Naive thymus-derived CD4-positive, alpha-beta T cell (primary cell): ENCODE data around the gene MAP4K1. TPM values are rescaled to one million over a fixed set of nuclear protein-coding genes. Genes with fewer than 3 reads are reported as not detected.
"Not testable (repeated sequence)": the region's sequence is repeated elsewhere in the genome, so short reads cannot be mapped to it uniquely, and the experiment has no call there.

Experiments
- ATAC-seq: fragments of 150-1000 bp; cut with Tn5 transposase; 2 replicates; pipeline ENCODE4 v1.10.0; 2021; ENCODE audit warnings: mild to moderate bottlenecking, moderate library complexity
- CTCF ChIA-PET: fragments of 350-600 bp; sonication (Branson Sonifier 250); formaldehyde crosslinking; loops from one replicate; lab custom pipeline; 2021; ENCODE audit warnings: antibody characterized with exemption; lab: Charles Lee
- POLR2A ChIA-PET: fragments of 350-600 bp; sonication (Branson Sonifier 250); formaldehyde crosslinking; loops from one replicate; lab custom pipeline; 2021; ENCODE audit warnings: antibody characterized with exemption, inconsistent platforms; lab: Charles Lee
- DNase-seq, 9 donors: peaks; one replicate each; pipeline versions ENCODE4 v3.0.0 to v3.0.0-alpha.2; 2020 to 2022; ENCODE audit warnings: mixed read lengths in 1 of 9
- H3K27ac ChIP-seq: one replicate; pipeline ENCODE4 v1.7.0; 2013; ENCODE audit warnings: mild to moderate bottlenecking, low read depth, low read length, moderate library complexity
- H3K27me3 ChIP-seq, 2 donors: one replicate each; pipeline ENCODE4 v1.7.0; 2013; ENCODE audit warnings: low read length in 2 of 2, mild to moderate bottlenecking in 2 of 2, moderate library complexity in 2 of 2; ENCODE audit not compliant: control insufficient read depth in 2 of 2, insufficient read depth in 2 of 2
- H3K36me3 ChIP-seq, 3 experiments: 1 replicate in 2 of 3; 2 replicates in 1 of 3; pipeline ENCODE4 v1.7.0; 2013; ENCODE audit warnings: low read length in 3 of 3, mild to moderate bottlenecking in 3 of 3, moderate library complexity in 1 of 3; ENCODE audit not compliant: insufficient read depth in 3 of 3, control insufficient read depth in 2 of 3
- H3K4me1 ChIP-seq, 2 donors: one replicate each; pipeline ENCODE4 v1.7.0; 2013; ENCODE audit warnings: low read length in 2 of 2, mild to moderate bottlenecking in 2 of 2, moderate library complexity in 1 of 2; ENCODE audit not compliant: control insufficient read depth in 2 of 2, insufficient read depth in 2 of 2
- H3K4me3 ChIP-seq: 2 replicates; pipeline ENCODE4 v1.7.0; 2013; ENCODE audit warnings: mild to moderate bottlenecking, low read length
- H3K9me3 ChIP-seq, 3 experiments: 1 replicate in 2 of 3; 2 replicates in 1 of 3; pipeline ENCODE4 v1.7.0; 2013; ENCODE audit warnings: low read length in 3 of 3; ENCODE audit not compliant: control insufficient read depth in 2 of 3
- H3K27ac Mint-ChIP-seq, 9 donors: one replicate each; pipeline ENCODE4 v1.8.0; 2020 to 2022; ENCODE audit warnings: mixed read lengths in 9 of 9, mild to moderate bottlenecking in 8 of 9, moderate library complexity in 5 of 9, inconsistent platforms in 2 of 9
- H3K27me3 Mint-ChIP-seq, 5 donors: one replicate each; pipeline ENCODE4 v1.8.0; 2021 to 2022; ENCODE audit warnings: mixed read lengths in 5 of 5, mild to moderate bottlenecking in 1 of 5
- H3K36me3 Mint-ChIP-seq, 5 donors: one replicate each; pipeline ENCODE4 v1.8.0; 2020 to 2022; ENCODE audit warnings: mixed read lengths in 5 of 5, mild to moderate bottlenecking in 3 of 5, inconsistent platforms in 1 of 5
- H3K4me1 Mint-ChIP-seq, 7 donors: one replicate each; pipeline ENCODE4 v1.8.0; 2020 to 2022; ENCODE audit warnings: mixed read lengths in 7 of 7, mild to moderate bottlenecking in 3 of 7, inconsistent platforms in 1 of 7
- H3K4me3 Mint-ChIP-seq, 10 donors: one replicate each; pipeline ENCODE4 v1.8.0; 2020 to 2022; ENCODE audit warnings: mild to moderate bottlenecking in 10 of 10, mixed read lengths in 10 of 10, moderate library complexity in 6 of 10, inconsistent platforms in 2 of 10
- H3K9me3 Mint-ChIP-seq, 11 donors: one replicate each; pipeline ENCODE4 v1.8.0; 2020 to 2022; ENCODE audit warnings: mixed read lengths in 11 of 11, mild to moderate bottlenecking in 4 of 11, inconsistent platforms in 1 of 11, moderate library complexity in 1 of 11
- intact Hi-C, 2 donors: fragments of 100-400 bp; cut with micrococcal nuclease; formaldehyde crosslinking; loops; one replicate each; pipeline ENCODE4 v1.15.1; 2023
- polyA plus RNA-seq, 2 donors: library from polyadenylated mRNA; unstranded; fragments of 300-500 nt; fragmentation: Illumina TruSeq; gene quantifications; one replicate each; pipeline ENCODE4 v1.2.3, GENCODE V29; 2021
- total RNA-seq, 6 experiments: library from RNA in 5 of 6; stranded (reverse) in 5 of 6; gene quantifications; 1 replicate in 5 of 6; 2 replicates in 1 of 6; pipeline ENCODE4 v1.2.3 and lab custom pipeline; 2021 to 2026

MAP4K1 gene
- total and polyA plus RNA-seq, 7 experiments from 2014 or later = 79.0 to 287 (median 221) TPM

- POLR2A ChIA-PET = interaction anchor here (0.7 kb wide), 1 partner anchor 71 kb away, joined by 5 read pairs; no protein-coding TSS in a partner anchor
- Histone ChIP-seq H3K27me3 (no peaks in the 10 kb centered on the region), H3K27ac (no peak overlapping the region), H3K36me3 (peaks cover 0 to 24% (median 5%) of the 10 kb centered on the region in 3 experiments), H3K9me3 (no peaks in the 10 kb centered on the region), H3K4me3 (no peak overlapping the region), H3K4me1 (no peaks in the 10 kb centered on the region)
- intact Hi-C loops = no loop called here
- H3K36me3 Mint-ChIP-seq = peaks cover 6 to 18% (median 9%) of the 10 kb centered on the region in 5 donors
- H3K27ac Mint-ChIP-seq = peak overlapping the region in 3 of 9 donors; percentile 9 to 64 (median 59)
- CTCF ChIA-PET = no interaction called here
- no peak overlapping the region for H3K4me3 Mint-ChIP-seq
- DNase-seq = no peak
- H3K27me3 Mint-ChIP-seq = no peaks in the 10 kb centered on the region
- no peak for ATAC-seq
- peaks cover 0 to 9% (median 4%) of the 10 kb centered on the region in 7 donors for H3K4me1 Mint-ChIP-seq
- H3K9me3 Mint-ChIP-seq = no peaks in the 10 kb centered on the region
Observed at GRCh38 chr19:38588041-38588440, 29.7 kb downstream of the MAP4K1 start.

GRCh38 chr19:38587562-38587961 lies 30.2 kb downstream of the MAP4K1 start:
- intact Hi-C loops = no loop called here
- no peak for DNase-seq
- no peak for ATAC-seq
- no peaks in the 10 kb centered on the region for H3K27me3 Mint-ChIP-seq
- H3K4me1 Mint-ChIP-seq = peaks cover 0 to 9% (median 4%) of the 10 kb centered on the region in 7 donors
- H3K9me3 Mint-ChIP-seq = no peaks in the 10 kb centered on the region
- Histone ChIP-seq H3K4me1 (no peaks in the 10 kb centered on the region), H3K9me3 (no peaks in the 10 kb centered on the region), H3K27me3 (no peaks in the 10 kb centered on the region), H3K4me3 (no peak overlapping the region), H3K27ac (no peak overlapping the region), H3K36me3 (peaks cover 0 to 21% (median 5%) of the 10 kb centered on the region in 3 experiments)
- peaks cover 6 to 18% (median 9%) of the 10 kb centered on the region in 5 donors for H3K36me3 Mint-ChIP-seq
- POLR2A ChIA-PET = interaction anchor here (0.9 kb wide), 1 partner anchor 31 kb away, joined by 3 read pairs; the partner anchor contains the start of gene EIF3K
- H3K27ac Mint-ChIP-seq = peak overlapping the region in 2 of 9 donors; percentile 59 to 64
- no peak overlapping the region for H3K4me3 Mint-ChIP-seq
- CTCF ChIA-PET = no interaction called here

GRCh38 chr19:38583985-38584305 lies 33.8 kb downstream of the MAP4K1 start:
- Histone ChIP-seq H3K4me3 (no peak overlapping the region), H3K27me3 (no peaks in the 10 kb centered on the region), H3K36me3 (peaks cover 0 to 14% (median 5%) of the 10 kb centered on the region in 3 experiments), H3K4me1 (peaks cover 0 to 7% of the 10 kb centered on the region in 2 donors), H3K27ac (no peak overlapping the region), H3K9me3 (no peaks in the 10 kb centered on the region)
- Mint-ChIP-seq H3K27me3 (no peaks in the 10 kb centered on the region), H3K4me1 (peaks cover 0 to 15% (median 4%) of the 10 kb centered on the region in 7 donors), H3K27ac (peak overlapping the region in 2 of 9 donors; percentile 46 to 61), H3K36me3 (peaks cover 6 to 13% (median 9%) of the 10 kb centered on the region in 5 donors), H3K4me3 (peak overlapping the region in 1 of 10 donors; percentile 11), H3K9me3 (no peaks in the 10 kb centered on the region)
- CTCF ChIA-PET = no interaction called here
- POLR2A ChIA-PET = no interaction called here
- intact Hi-C loops = no loop called here
- DNase-seq = no peak
- ATAC-seq = no peak

GRCh38 chr19:38583219-38583984 lies 34.4 kb downstream of the MAP4K1 start:
- Histone ChIP-seq H3K9me3 (no peaks in the 10 kb centered on the region), H3K27ac (no peak overlapping the region), H3K4me3 (no peak overlapping the region), H3K27me3 (no peaks in the 10 kb centered on the region), H3K4me1 (peaks cover 0 to 7% of the 10 kb centered on the region in 2 donors), H3K36me3 (peaks cover 0 to 13% (median 5%) of the 10 kb centered on the region in 3 experiments)
- ATAC-seq (peak; percentile 51), DNase-seq (no peak)
- CTCF ChIA-PET = no interaction called here
- H3K4me3 Mint-ChIP-seq = peak overlapping the region in 1 of 10 donors; percentile 11
- no peaks in the 10 kb centered on the region for H3K27me3 Mint-ChIP-seq
- H3K4me1 Mint-ChIP-seq = peaks cover 0 to 19% (median 4%) of the 10 kb centered on the region in 7 donors
- H3K9me3 Mint-ChIP-seq = no peaks in the 10 kb centered on the region
- intact Hi-C loops = no loop called here
- H3K27ac Mint-ChIP-seq = peak overlapping the region in 2 of 9 donors; percentile 46 to 61
- POLR2A ChIA-PET = no interaction called here
- peaks cover 6 to 13% (median 9%) of the 10 kb centered on the region in 5 donors for H3K36me3 Mint-ChIP-seq

GRCh38 chr19:38580080-38580479 lies 37.7 kb downstream of the MAP4K1 start:
- no peaks in the 10 kb centered on the region for H3K36me3 Mint-ChIP-seq
- no peak overlapping the region for H3K4me3 ChIP-seq
- ATAC-seq (no peak), DNase-seq (no peak)
- POLR2A ChIA-PET = no interaction called here
- H3K4me1 ChIP-seq = peaks cover 0 to 7% of the 10 kb centered on the region in 2 donors
- no peaks in the 10 kb centered on the region for H3K27me3 Mint-ChIP-seq
- no peak overlapping the region for H3K27ac Mint-ChIP-seq
- CTCF ChIA-PET = interaction anchor here (0.6 kb wide), 1 partner anchor 31 kb away, joined by 3 read pairs; no protein-coding TSS in a partner anchor
- H3K9me3 Mint-ChIP-seq = no peaks in the 10 kb centered on the region
- H3K4me3 Mint-ChIP-seq = no peak overlapping the region
- H3K36me3 ChIP-seq = no peaks in the 10 kb centered on the region
- intact Hi-C loops = no loop called here
- no peak overlapping the region for H3K27ac ChIP-seq
- H3K9me3 ChIP-seq = no peaks in the 10 kb centered on the region
- H3K4me1 Mint-ChIP-seq = peaks cover 0 to 19% (median 0%) of the 10 kb centered on the region in 7 donors
- H3K27me3 ChIP-seq = no peaks in the 10 kb centered on the region

- H3K36me3 ChIP-seq, H3K4me1 ChIP-seq, DNase-seq, H3K27ac Mint-ChIP-seq, ATAC-seq, CTCF ChIA-PET, H3K27ac ChIP-seq, H3K9me3 Mint-ChIP-seq, H3K9me3 ChIP-seq, intact Hi-C loops, H3K36me3 Mint-ChIP-seq, H3K27me3 Mint-ChIP-seq, H3K4me3 ChIP-seq, POLR2A ChIA-PET, H3K27me3 ChIP-seq, H3K4me3 Mint-ChIP-seq: not testable (repeated sequence)
- peaks cover 0 to 19% (median 0%) of the 10 kb centered on the region in 7 donors for H3K4me1 Mint-ChIP-seq
Observed at GRCh38 chr19:38579304-38579703, 38.4 kb downstream of the MAP4K1 start.
